Activated naive CD4-positive, alpha-beta T cell treated with anti-CD3 and anti-CD28 coated beads for 36 hours (primary cell): Measurements from ENCODE around the gene CPHXL2. TPM values are rescaled to one million over a fixed set of nuclear protein-coding genes. Genes with fewer than 3 reads are reported as not detected.

Source experiments
- CTCF ChIA-PET: fragments of 350-600 bp; sonication (Branson Sonifier 250); formaldehyde crosslinking; loops from one replicate; lab custom pipeline; 2021; ENCODE audit warnings: antibody characterized with exemption; lab: Charles Lee
- DNase-seq: peaks from one replicate; pipeline ENCODE4 v3.0.0-alpha.2; 2020
- H3K27ac Mint-ChIP-seq: one replicate; pipeline ENCODE4 v1.8.0; 2021; ENCODE audit warnings: mild to moderate bottlenecking, mixed read lengths
- H3K27me3 Mint-ChIP-seq: one replicate; pipeline ENCODE4 v1.8.0; 2021; ENCODE audit warnings: low read depth, mixed read lengths
- H3K36me3 Mint-ChIP-seq: one replicate; pipeline ENCODE4 v1.8.0; 2021; ENCODE audit warnings: low read depth, mixed read lengths
- H3K4me1 Mint-ChIP-seq: one replicate; pipeline ENCODE4 v1.8.0; 2021; ENCODE audit warnings: low read depth, mixed read lengths
- H3K4me3 Mint-ChIP-seq: one replicate; pipeline ENCODE4 v1.8.0; 2021; ENCODE audit warnings: mild to moderate bottlenecking, moderate library complexity, mixed read lengths
- H3K9me3 Mint-ChIP-seq: one replicate; pipeline ENCODE4 v1.8.0; 2021; ENCODE audit warnings: mixed read lengths
- intact Hi-C: fragments of 100-400 bp; cut with micrococcal nuclease; formaldehyde crosslinking; loops from one replicate; pipeline ENCODE4 v1.15.1; 2023
- total RNA-seq, 2 experiments: library from RNA; stranded (reverse); gene quantifications; one replicate each; pipeline ENCODE4 v1.2.3, GENCODE V29; 2021

CPHXL2 gene
- not detected for total RNA-seq

DNA sequence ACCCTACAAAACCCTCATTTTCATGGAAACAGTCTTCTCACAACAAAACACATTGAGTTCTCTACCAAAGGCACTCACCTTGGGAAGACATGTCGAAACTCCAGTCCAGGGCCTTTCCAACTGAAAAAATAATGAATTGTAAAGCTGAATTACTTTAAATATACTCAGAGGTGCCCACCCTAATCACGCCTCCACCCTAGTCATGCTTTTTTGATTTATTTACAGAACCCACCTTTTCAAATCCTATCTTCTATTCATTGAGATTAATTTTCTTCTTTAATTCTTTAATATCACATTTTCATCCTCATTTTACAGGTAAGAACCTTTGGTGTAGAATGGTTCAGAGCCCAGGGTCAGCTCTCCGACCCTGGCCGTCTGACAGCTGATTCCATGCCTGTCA lies at the start of gene CPHXL2:
Gene CPHXL2 (minus strand): TSS at position 101 of the 400 bp plus-strand sequence. CDS start 10 bp downstream, at position 91.
- H3K27me3 Mint-ChIP-seq = no peaks in the 10 kb centered on the region
- CTCF ChIA-PET = no interaction called here
- H3K27ac Mint-ChIP-seq = no peak within 1 kb of the TSS
- no peaks in the 10 kb centered on the region for H3K9me3 Mint-ChIP-seq
- H3K4me3 Mint-ChIP-seq = no peak within 1 kb of the TSS
- no peaks in the 10 kb centered on the region for H3K4me1 Mint-ChIP-seq
- no peak for DNase-seq
- H3K36me3 Mint-ChIP-seq = no peaks in the 10 kb centered on the region
- intact Hi-C loops = no loop called here

- no peak for DNase-seq
- CTCF ChIA-PET = no interaction called here
- intact Hi-C loops = no loop called here
- no peaks in the 10 kb centered on the region for H3K27me3 Mint-ChIP-seq
- no peaks in the 10 kb centered on the region for H3K36me3 Mint-ChIP-seq
- no peak within 1 kb of the TSS for H3K27ac Mint-ChIP-seq
- H3K4me1 Mint-ChIP-seq = no peaks in the 10 kb centered on the region
- H3K9me3 Mint-ChIP-seq = peaks cover 10% of the 10 kb centered on the region
- no peak within 1 kb of the TSS for H3K4me3 Mint-ChIP-seq
These were observed 49.6 kb upstream of the CPHXL2 start, which contains the start of gene CPHXL for GRCh38 chr16:75726390-75726789. Gene CPHXL (minus strand): TSS chr16:75726490. CDS start chr16:75726442, 48 bp downstream.

GRCh38 chr16:75718452-75718851 lies 41.6 kb upstream of the CPHXL2 start:
- no peaks in the 10 kb centered on the region for H3K4me1 Mint-ChIP-seq
- intact Hi-C loops = no loop called here
- no peak for DNase-seq
- no peaks in the 10 kb centered on the region for H3K36me3 Mint-ChIP-seq
- CTCF ChIA-PET = no interaction called here
- peaks cover 10% of the 10 kb centered on the region for H3K9me3 Mint-ChIP-seq
- no peak overlapping the region for H3K4me3 Mint-ChIP-seq
- peaks cover 15% of the 10 kb centered on the region for H3K27me3 Mint-ChIP-seq
- H3K27ac Mint-ChIP-seq = no peak overlapping the region

DNA sequence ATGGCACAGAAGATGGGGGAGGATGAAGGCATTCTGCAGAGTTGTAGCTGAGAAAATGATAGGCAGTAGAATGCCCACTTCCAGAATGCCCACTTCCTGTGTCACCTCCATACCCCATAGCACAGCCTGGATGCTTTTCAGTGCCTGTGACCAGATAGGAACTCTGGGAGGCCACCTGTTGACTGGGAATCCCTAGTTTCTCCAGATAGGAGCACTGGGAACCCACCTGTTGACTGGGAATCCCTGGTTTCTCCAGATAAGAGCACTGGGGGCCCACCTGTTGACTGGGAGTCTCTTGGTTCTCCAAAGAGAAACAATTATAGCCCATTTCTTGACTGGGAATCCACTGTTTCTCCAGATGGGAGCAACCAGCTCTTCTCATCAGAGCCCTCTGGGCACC lies 37.9 kb upstream of the CPHXL2 start:
- Mint-ChIP-seq H3K27ac (no peak overlapping the region), H3K9me3 (peaks cover 15% of the 10 kb centered on the region), H3K4me3 (no peak overlapping the region), H3K36me3 (peaks cover 4% of the 10 kb centered on the region), H3K4me1 (no peaks in the 10 kb centered on the region), H3K27me3 (peaks cover 12% of the 10 kb centered on the region)
- CTCF ChIA-PET = interaction anchor here (0.7 kb wide), 1 partner anchor 52 kb away, joined by 3 read pairs; no protein-coding TSS in a partner anchor
- no peak for DNase-seq
- intact Hi-C loops = no loop called here

DNA sequence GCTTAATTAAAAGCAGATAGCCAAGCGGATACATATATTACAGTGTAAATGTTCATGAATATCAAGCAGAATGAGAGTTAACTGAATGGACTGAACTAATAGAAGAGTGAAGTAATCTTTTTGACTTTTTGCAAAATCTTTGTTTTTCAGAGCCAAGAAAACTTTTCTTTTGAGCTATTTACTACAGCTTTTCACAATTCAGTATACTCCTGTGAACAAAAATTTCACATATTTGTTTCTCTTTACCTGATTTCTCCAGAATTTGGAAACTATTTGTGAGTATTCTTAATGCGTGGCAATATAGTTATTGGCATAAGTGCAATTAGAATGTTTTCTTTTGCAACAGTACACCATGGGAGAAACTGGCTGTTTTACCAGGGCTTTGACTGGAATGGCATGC lies 33.5 kb upstream of the CPHXL2 start:
- CTCF ChIA-PET = no interaction called here

GRCh38 chr16:75703306-75703705 lies 26.5 kb upstream of the CPHXL2 start:
- intact Hi-C loops = no loop called here
- DNase-seq = no peak
- Mint-ChIP-seq H3K9me3 (no peaks in the 10 kb centered on the region), H3K27me3 (peaks cover 3% of the 10 kb centered on the region), H3K4me1 (no peaks in the 10 kb centered on the region), H3K36me3 (no peaks in the 10 kb centered on the region), H3K4me3 (no peak overlapping the region), H3K27ac (no peak overlapping the region)
- CTCF ChIA-PET = no interaction called here

More for the DNA sequence above, 33.5 kb upstream of the CPHXL2 start:
- H3K27me3 Mint-ChIP-seq = peaks cover 4% of the 10 kb centered on the region
- no peak overlapping the region for H3K4me3 Mint-ChIP-seq
- no peak for DNase-seq
- H3K9me3 Mint-ChIP-seq = peaks cover 18% of the 10 kb centered on the region
- intact Hi-C loops = no loop called here
- H3K4me1 Mint-ChIP-seq = no peaks in the 10 kb centered on the region
- H3K36me3 Mint-ChIP-seq = peaks cover 6% of the 10 kb centered on the region
- no peak overlapping the region for H3K27ac Mint-ChIP-seq

DNA sequence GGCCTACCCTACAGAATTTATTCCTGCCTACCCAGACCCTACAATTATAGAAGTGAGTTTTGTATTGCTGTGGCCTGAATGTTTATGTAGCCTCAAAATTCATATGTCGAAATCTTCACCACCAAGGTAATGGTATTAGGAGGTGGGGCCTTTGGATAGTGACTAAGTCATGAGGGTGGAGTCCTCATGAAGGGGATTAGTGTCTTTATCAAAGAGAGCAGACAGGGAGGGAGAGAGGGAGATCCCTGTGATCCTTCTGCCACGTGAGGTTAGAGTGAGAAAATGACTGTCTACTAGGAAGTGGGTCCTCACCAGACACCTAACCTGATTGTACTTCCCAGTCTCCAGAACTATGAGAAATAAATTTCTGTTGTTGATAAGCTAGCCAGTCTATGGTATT lies 25.4 kb upstream of the CPHXL2 start:
- Mint-ChIP-seq H3K4me3 (no peak overlapping the region), H3K9me3 (no peaks in the 10 kb centered on the region), H3K27ac (no peak overlapping the region), H3K36me3 (no peaks in the 10 kb centered on the region), H3K4me1 (no peaks in the 10 kb centered on the region), H3K27me3 (peaks cover 1% of the 10 kb centered on the region)
- CTCF ChIA-PET = interaction anchor here (0.7 kb wide), 1 partner anchor 115 kb away, joined by 3 read pairs; no protein-coding TSS in a partner anchor
- DNase-seq = no peak
- intact Hi-C loops = no loop called here

DNA sequence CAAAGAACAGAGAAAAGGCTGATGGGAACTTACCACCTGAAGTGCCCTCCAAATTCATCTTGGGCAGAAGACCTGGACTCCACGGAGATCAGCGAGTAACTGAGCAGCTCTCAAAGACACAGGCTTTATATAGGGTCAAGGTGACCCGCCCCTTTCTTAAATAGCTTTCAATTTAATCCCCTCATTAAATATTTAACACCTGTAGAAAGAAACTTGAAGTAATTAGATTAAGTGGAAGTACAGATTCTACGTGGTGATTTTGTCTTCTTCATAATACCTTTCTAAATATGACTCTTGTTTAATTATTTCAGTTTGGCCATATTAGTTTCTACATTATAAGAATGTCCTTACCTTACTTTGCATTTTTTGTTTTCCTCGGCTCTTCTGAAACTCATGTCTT lies 24.6 kb upstream of the CPHXL2 start, which contains the start of gene DUXB:
Gene DUXB (minus strand): TSS at position 101 of the 400 bp plus-strand sequence. CDS start 43 bp downstream, at position 58.
- CTCF ChIA-PET = interaction anchor here (0.7 kb wide), 1 partner anchor 114 kb away, joined by 3 read pairs; no protein-coding TSS in a partner anchor

DNA sequence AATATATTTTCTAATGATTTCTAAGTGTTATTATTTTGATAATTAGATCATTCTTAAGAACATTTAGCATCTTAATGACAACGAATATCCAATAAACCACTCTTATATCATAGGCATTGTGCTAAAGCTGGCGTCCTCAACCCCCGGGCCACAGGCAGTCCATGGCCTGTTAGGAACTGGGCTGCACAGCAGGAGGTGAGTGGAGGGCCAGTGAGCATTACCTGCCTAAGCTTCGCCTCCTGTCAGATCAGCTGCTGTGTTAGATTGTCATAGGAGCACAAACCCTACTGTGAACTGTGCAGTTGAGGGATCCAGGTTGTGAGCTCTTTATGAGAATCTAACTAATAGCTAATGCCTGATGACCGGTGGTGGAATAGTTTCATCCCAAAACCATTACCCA lies 20.8 kb upstream of the CPHXL2 start:
- Mint-ChIP-seq H3K27ac (no peak overlapping the region), H3K9me3 (no peaks in the 10 kb centered on the region), H3K36me3 (no peaks in the 10 kb centered on the region), H3K4me1 (no peaks in the 10 kb centered on the region), H3K4me3 (no peak overlapping the region), H3K27me3 (no peaks in the 10 kb centered on the region)
- intact Hi-C loops = loop anchor here (5.0 kb wide), 1 partner anchor 65 kb away; no protein-coding TSS in a partner anchor
- CTCF ChIA-PET = no interaction called here
- DNase-seq = no peak

More for the DNA sequence above, 24.6 kb upstream of the CPHXL2 start, which contains the start of gene DUXB:
- Mint-ChIP-seq H3K4me3 (no peak within 1 kb of the TSS), H3K4me1 (no peaks in the 10 kb centered on the region), H3K9me3 (no peaks in the 10 kb centered on the region), H3K27me3 (no peaks in the 10 kb centered on the region), H3K27ac (no peak within 1 kb of the TSS), H3K36me3 (no peaks in the 10 kb centered on the region)
- DNase-seq = no peak
- intact Hi-C loops = no loop called here

DNA sequence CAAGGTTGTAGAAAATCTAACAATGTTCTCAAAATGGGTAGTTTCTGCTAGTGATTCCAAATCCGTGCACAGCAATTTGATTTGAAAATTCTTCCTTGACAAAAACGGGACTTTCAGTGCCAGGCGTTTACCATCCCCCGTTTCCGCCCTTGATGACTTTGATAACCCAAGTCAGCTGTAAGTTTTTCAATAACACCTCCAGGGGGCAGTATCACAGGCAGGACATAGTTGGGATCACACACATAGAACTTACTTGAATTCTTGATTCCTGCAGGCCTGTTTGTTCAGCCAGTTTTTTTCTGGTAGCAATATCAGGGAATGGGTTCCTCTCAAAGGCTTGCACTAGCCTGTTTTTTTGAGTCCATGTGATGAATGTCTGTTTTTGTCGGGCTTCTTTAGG lies 18.9 kb upstream of the CPHXL2 start:
- CTCF ChIA-PET = interaction anchor here (1.3 kb wide), 1 partner anchor 12 kb away, joined by 6 read pairs; no protein-coding TSS in a partner anchor
- H3K4me3 Mint-ChIP-seq = no peak overlapping the region
- intact Hi-C loops = loop anchor here (5.0 kb wide), 1 partner anchor 67 kb away; no protein-coding TSS in a partner anchor
- H3K27ac Mint-ChIP-seq = no peak overlapping the region
- DNase-seq = no peak
- no peaks in the 10 kb centered on the region for H3K27me3 Mint-ChIP-seq
- H3K36me3 Mint-ChIP-seq = no peaks in the 10 kb centered on the region
- no peaks in the 10 kb centered on the region for H3K4me1 Mint-ChIP-seq
- H3K9me3 Mint-ChIP-seq = no peaks in the 10 kb centered on the region

GRCh38 chr16:75687361-75687760 lies 10.6 kb upstream of the CPHXL2 start:
- Mint-ChIP-seq H3K27ac (no peak overlapping the region), H3K36me3 (no peaks in the 10 kb centered on the region), H3K27me3 (no peaks in the 10 kb centered on the region), H3K4me1 (no peaks in the 10 kb centered on the region), H3K9me3 (peaks cover 3% of the 10 kb centered on the region), H3K4me3 (no peak overlapping the region)
- no peak for DNase-seq
- CTCF ChIA-PET = no interaction called here
- intact Hi-C loops = no loop called here

DNA sequence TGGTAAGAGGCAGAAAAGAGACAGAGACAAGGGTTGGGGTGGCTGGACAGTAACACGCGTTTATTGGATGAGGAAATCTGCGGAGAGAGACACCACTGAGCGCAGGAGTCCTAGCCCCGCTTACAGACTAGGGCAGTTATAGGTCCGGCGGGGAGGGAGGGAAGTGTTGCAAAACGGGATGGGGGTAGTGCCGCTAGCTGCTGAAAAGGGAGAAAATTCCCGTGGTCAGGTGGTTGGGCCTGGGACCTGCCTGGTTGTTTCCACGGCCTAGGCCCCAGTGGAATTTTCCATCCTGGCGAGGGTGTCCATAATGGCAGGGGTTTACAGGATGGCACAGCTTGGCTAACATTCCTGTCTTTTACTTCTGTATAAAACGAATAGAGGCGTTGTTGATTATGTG lies 5.5 kb upstream of the CPHXL2 start:
- H3K27ac Mint-ChIP-seq = no peak overlapping the region
- peaks cover 3% of the 10 kb centered on the region for H3K9me3 Mint-ChIP-seq
- H3K4me1 Mint-ChIP-seq = no peaks in the 10 kb centered on the region
- DNase-seq = no peak
- H3K27me3 Mint-ChIP-seq = no peaks in the 10 kb centered on the region
- no peaks in the 10 kb centered on the region for H3K36me3 Mint-ChIP-seq
- CTCF ChIA-PET = no interaction called here
- intact Hi-C loops = no loop called here
- H3K4me3 Mint-ChIP-seq = no peak overlapping the region

DNA sequence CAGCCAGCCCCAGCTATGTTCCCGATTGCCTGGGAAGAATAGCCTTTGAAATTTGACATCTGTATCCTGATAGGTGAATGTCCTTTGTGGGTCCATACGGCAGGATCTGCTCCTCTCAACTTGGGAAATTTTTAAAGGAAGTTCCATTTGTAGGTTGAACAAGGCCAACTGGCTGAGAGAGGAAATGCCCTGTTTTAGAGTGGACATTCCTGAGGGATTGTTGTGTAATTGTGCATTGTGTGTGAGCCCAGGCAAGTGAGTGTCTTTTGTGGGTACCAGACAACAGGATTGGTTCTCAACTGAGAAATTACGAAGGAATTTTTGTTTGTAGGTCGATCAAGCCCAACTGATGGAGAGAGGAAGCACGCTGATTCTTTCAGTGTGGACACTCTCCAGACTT lies 2.6 kb upstream of the CPHXL2 start:
- no peak overlapping the region for H3K27ac Mint-ChIP-seq
- H3K4me3 Mint-ChIP-seq = no peak overlapping the region
- H3K36me3 Mint-ChIP-seq = no peaks in the 10 kb centered on the region
- CTCF ChIA-PET = no interaction called here
- intact Hi-C loops = no loop called here
- H3K4me1 Mint-ChIP-seq = no peaks in the 10 kb centered on the region
- H3K9me3 Mint-ChIP-seq = peaks cover under 1% of the 10 kb centered on the region
- no peaks in the 10 kb centered on the region for H3K27me3 Mint-ChIP-seq
- DNase-seq = no peak
